Natural killer cell (primary cell): ENCODE data around the gene NIPAL4. TPM values are rescaled to one million over a fixed set of nuclear protein-coding genes. Genes with fewer than 3 reads are reported as not detected.

Experiments used
- ATAC-seq, 3 donors: fragments of 150-1000 bp in 2 of 3; fragments of 200-7000 bp in 1 of 3; cut with Tn5 transposase; 1 replicate in 1 of 3; 2 replicates in 2 of 3; pipeline ENCODE4 v1.10.0; 2021; ENCODE audit warnings: mild to moderate bottlenecking in 2 of 3, moderate library complexity in 2 of 3
- DNase-seq, 2 donors: peaks; one replicate each; pipeline versions ENCODE4 v3.0.0 to v3.0.0-alpha.2; 2013 to 2021; ENCODE audit warnings: mixed read lengths in 1 of 2
- H3K27ac ChIP-seq: one replicate; pipeline ENCODE4 v1.5.1; 2013; ENCODE audit warnings: mild to moderate bottlenecking, low read length
- H3K27me3 ChIP-seq: one replicate; pipeline ENCODE4 v1.6.1; 2013; ENCODE audit warnings: low read length; ENCODE audit not compliant: control insufficient read depth, insufficient read depth
- H3K36me3 ChIP-seq: one replicate; pipeline ENCODE4 v1.6.1; 2013; ENCODE audit warnings: low read length; ENCODE audit not compliant: control insufficient read depth, insufficient read depth
- H3K4me1 ChIP-seq: one replicate; pipeline ENCODE4 v1.6.1; 2013; ENCODE audit warnings: low read length; ENCODE audit not compliant: control insufficient read depth, insufficient read depth
- H3K4me3 ChIP-seq: one replicate; pipeline ENCODE4 v1.5.1; 2013; ENCODE audit warnings: low read length
- H3K9me3 ChIP-seq: one replicate; pipeline ENCODE4 v1.6.1; 2013; ENCODE audit warnings: low read length; ENCODE audit not compliant: control insufficient read depth, insufficient read depth
- H3K27ac Mint-ChIP-seq, 2 donors: one replicate each; pipeline ENCODE4 v1.8.0; 2022; ENCODE audit warnings: mild to moderate bottlenecking in 2 of 2, mixed read lengths in 2 of 2, moderate library complexity in 1 of 2
- H3K27me3 Mint-ChIP-seq, 2 donors: one replicate each; pipeline ENCODE4 v1.8.0; 2022; ENCODE audit warnings: low read depth in 2 of 2, mixed read lengths in 2 of 2
- H3K36me3 Mint-ChIP-seq: one replicate; pipeline ENCODE4 v1.8.0; 2022; ENCODE audit warnings: mixed read lengths
- H3K4me1 Mint-ChIP-seq, 2 donors: one replicate each; pipeline ENCODE4 v1.8.0; 2022; ENCODE audit warnings: mixed read lengths in 2 of 2
- H3K4me3 Mint-ChIP-seq: one replicate; pipeline ENCODE4 v1.8.0; 2022; ENCODE audit warnings: mild to moderate bottlenecking, moderate library complexity, mixed read lengths
- H3K9me3 Mint-ChIP-seq, 2 donors: one replicate each; pipeline ENCODE4 v1.8.0; 2022; ENCODE audit warnings: mixed read lengths in 2 of 2
- CTCF ChIP-seq: fragments of 200-600 bp; IDR thresholded peaks from one replicate; pipeline ENCODE4 v1.8.0; 2022; ENCODE audit warnings: antibody characterized with exemption
- WGBS: methylation state at CpG from one replicate; pipeline ENCODE4 v1.1.7; 2013; ENCODE audit warnings: missing lambda C conversion rate; ENCODE audit not compliant: insufficient coverage; 5-methylcytosine and 5-hydroxymethylcytosine counted together
- intact Hi-C: fragments of 100-400 bp; cut with micrococcal nuclease; formaldehyde crosslinking; loops from one replicate; pipeline ENCODE4 v1.14.2; 2022
- total RNA-seq, 4 donors: library from RNA; stranded (reverse); fragments of 120-200 nt in 1 of 4; gene quantifications; one replicate each; pipeline versions ENCODE4 v1.2.3 to v1.2.4, GENCODE V29; 2013 to 2022

Gene NIPAL4
- total RNA-seq, 3 donors from 2014 or later (not counting 1 experiment from before 2014, with no cell fraction given): 0.39 to 1.3 TPM; not detected in 1

- Histone ChIP-seq H3K4me1 (no peaks in the 10 kb centered on the region), H3K36me3 (no peaks in the 10 kb centered on the region), H3K27me3 (no peaks in the 10 kb centered on the region), H3K9me3 (no peaks in the 10 kb centered on the region), H3K4me3 (no peak overlapping the region), H3K27ac (no peak overlapping the region)
- no peak overlapping the region for H3K27ac Mint-ChIP-seq
- H3K4me3 Mint-ChIP-seq: no peak overlapping the region
- H3K36me3 Mint-ChIP-seq: no peaks in the 10 kb centered on the region
- H3K9me3 Mint-ChIP-seq: no peaks in the 10 kb centered on the region
- 77% methylated on average over 7 of the region's 7 CpGs for WGBS
- peaks cover 0 to 4% of the 10 kb centered on the region in 2 donors for H3K27me3 Mint-ChIP-seq
- no peak for TF ChIP-seq CTCF
- DNase-seq (no peak), ATAC-seq (no peak)
- no peaks in the 10 kb centered on the region for H3K4me1 Mint-ChIP-seq
- intact Hi-C loops: no loop called here
These were observed 13.6 kb downstream of the NIPAL4 start for GRCh38 chr5:157473383-157474320.

GRCh38 chr5:157475432-157475831 lies 15.4 kb downstream of the NIPAL4 start:
- no peaks in the 10 kb centered on the region for H3K36me3 Mint-ChIP-seq
- Histone ChIP-seq H3K27me3 (no peaks in the 10 kb centered on the region), H3K36me3 (no peaks in the 10 kb centered on the region), H3K4me3 (no peak overlapping the region), H3K9me3 (no peaks in the 10 kb centered on the region), H3K27ac (no peak overlapping the region), H3K4me1 (no peaks in the 10 kb centered on the region)
- no peak overlapping the region for H3K4me3 Mint-ChIP-seq
- TF ChIP-seq CTCF: no peak
- no peaks in the 10 kb centered on the region for H3K9me3 Mint-ChIP-seq
- H3K27ac Mint-ChIP-seq: no peak overlapping the region
- DNase-seq (no peak), ATAC-seq (no peak)
- peaks cover 0 to 4% of the 10 kb centered on the region in 2 donors for H3K27me3 Mint-ChIP-seq
- no peaks in the 10 kb centered on the region for H3K4me1 Mint-ChIP-seq
- intact Hi-C loops: no loop called here
- 96% methylated on average over 3 of the region's 3 CpGs for WGBS

- H3K27ac Mint-ChIP-seq: no peak overlapping the region
- 71% methylated on average over 7 of the region's 7 CpGs for WGBS
These were observed 16.8 kb downstream of the NIPAL4 start for GRCh38 chr5:157476702-157477408.

More at GRCh38 chr5:157476702-157477408, 16.8 kb downstream of the NIPAL4 start:
- Mint-ChIP-seq H3K36me3 (no peaks in the 10 kb centered on the region), H3K4me1 (no peaks in the 10 kb centered on the region), H3K9me3 (no peaks in the 10 kb centered on the region), H3K27me3 (peaks cover 0 to 4% of the 10 kb centered on the region in 2 donors), H3K4me3 (no peak overlapping the region)
- Histone ChIP-seq H3K27ac (no peak overlapping the region), H3K27me3 (no peaks in the 10 kb centered on the region), H3K4me1 (peaks cover 3% of the 10 kb centered on the region), H3K36me3 (no peaks in the 10 kb centered on the region), H3K9me3 (no peaks in the 10 kb centered on the region), H3K4me3 (no peak overlapping the region)
- intact Hi-C loops: no loop called here
- peak; percentile 56 for TF ChIP-seq CTCF
- ATAC-seq (peak; percentile 40 to 71 (median 70)), DNase-seq (peak in 1 of 2 donors; percentile 65)
